Nephron progenitor cell (in vitro differentiated cells): ENCODE results near the gene ZDHHC13.

Experiments
- DNase-seq: peaks from one replicate; pipeline ENCODE4 v3.0.0; 2021
- H3K27ac Mint-ChIP-seq: 2 replicates; pipeline ENCODE4 v1.8.0; 2021; ENCODE audit warnings: mild to moderate bottlenecking, moderate library complexity, mixed read lengths
- H3K27me3 Mint-ChIP-seq: 2 replicates; pipeline ENCODE4 v1.8.0; 2021; ENCODE audit warnings: mild to moderate bottlenecking, low read depth, mixed read lengths; ENCODE audit not compliant: poor library complexity
- H3K36me3 Mint-ChIP-seq: 2 replicates; pipeline ENCODE4 v1.8.0; 2021; ENCODE audit warnings: low read depth, mixed read lengths
- H3K4me1 Mint-ChIP-seq: 2 replicates; pipeline ENCODE4 v1.8.0; 2021; ENCODE audit warnings: mixed read lengths
- H3K4me3 Mint-ChIP-seq: 2 replicates; pipeline ENCODE4 v1.8.0; 2021; ENCODE audit warnings: mild to moderate bottlenecking, moderate library complexity, mixed read lengths
- H3K9me3 Mint-ChIP-seq: 2 replicates; pipeline ENCODE4 v1.8.0; 2021; ENCODE audit warnings: mild to moderate bottlenecking, moderate library complexity, mixed read lengths
- TF ChIP-seq, protein P1 (sequence below): fragments of 200-600 bp; sonication (generic); IDR thresholded peaks from 2 replicates; pipeline ENCODE4 v1.5.0; 2021; ENCODE audit warnings: antibody characterized with exemption

ZDHHC13 gene

DNA sequence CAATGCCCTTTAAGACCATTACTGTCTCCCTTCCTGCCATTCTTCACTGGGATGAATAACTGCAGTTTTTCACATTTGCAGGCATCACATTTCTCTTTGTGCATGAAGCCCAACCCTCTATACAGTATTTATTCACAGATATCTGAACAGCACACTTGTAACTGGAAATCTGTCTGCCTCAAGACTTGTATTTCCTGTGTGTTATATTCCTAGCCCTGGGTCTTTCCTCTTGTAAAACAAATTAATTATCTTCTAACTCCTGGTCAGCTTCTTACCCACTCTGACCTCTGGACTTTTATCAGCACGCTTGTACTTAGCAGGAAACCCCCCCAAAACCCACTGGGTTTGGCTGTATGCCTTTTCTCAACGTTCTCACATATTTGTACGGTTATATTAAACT, 82.8 kb downstream of the ZDHHC13 start:
- Mint-ChIP-seq H3K36me3 (no peaks in the 10 kb centered on the region), H3K4me3 (no peak overlapping the region), H3K27ac (no peak overlapping the region), H3K9me3 (peaks cover 12% of the 10 kb centered on the region), H3K27me3 (peaks cover 3% of the 10 kb centered on the region), H3K4me1 (peaks cover 24% of the 10 kb centered on the region)
- no peak for DNase-seq
- TF ChIP-seq, protein P1, sequence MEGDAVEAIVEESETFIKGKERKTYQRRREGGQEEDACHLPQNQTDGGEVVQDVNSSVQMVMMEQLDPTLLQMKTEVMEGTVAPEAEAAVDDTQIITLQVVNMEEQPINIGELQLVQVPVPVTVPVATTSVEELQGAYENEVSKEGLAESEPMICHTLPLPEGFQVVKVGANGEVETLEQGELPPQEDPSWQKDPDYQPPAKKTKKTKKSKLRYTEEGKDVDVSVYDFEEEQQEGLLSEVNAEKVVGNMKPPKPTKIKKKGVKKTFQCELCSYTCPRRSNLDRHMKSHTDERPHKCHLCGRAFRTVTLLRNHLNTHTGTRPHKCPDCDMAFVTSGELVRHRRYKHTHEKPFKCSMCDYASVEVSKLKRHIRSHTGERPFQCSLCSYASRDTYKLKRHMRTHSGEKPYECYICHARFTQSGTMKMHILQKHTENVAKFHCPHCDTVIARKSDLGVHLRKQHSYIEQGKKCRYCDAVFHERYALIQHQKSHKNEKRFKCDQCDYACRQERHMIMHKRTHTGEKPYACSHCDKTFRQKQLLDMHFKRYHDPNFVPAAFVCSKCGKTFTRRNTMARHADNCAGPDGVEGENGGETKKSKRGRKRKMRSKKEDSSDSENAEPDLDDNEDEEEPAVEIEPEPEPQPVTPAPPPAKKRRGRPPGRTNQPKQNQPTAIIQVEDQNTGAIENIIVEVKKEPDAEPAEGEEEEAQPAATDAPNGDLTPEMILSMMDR, result no peak

DNA sequence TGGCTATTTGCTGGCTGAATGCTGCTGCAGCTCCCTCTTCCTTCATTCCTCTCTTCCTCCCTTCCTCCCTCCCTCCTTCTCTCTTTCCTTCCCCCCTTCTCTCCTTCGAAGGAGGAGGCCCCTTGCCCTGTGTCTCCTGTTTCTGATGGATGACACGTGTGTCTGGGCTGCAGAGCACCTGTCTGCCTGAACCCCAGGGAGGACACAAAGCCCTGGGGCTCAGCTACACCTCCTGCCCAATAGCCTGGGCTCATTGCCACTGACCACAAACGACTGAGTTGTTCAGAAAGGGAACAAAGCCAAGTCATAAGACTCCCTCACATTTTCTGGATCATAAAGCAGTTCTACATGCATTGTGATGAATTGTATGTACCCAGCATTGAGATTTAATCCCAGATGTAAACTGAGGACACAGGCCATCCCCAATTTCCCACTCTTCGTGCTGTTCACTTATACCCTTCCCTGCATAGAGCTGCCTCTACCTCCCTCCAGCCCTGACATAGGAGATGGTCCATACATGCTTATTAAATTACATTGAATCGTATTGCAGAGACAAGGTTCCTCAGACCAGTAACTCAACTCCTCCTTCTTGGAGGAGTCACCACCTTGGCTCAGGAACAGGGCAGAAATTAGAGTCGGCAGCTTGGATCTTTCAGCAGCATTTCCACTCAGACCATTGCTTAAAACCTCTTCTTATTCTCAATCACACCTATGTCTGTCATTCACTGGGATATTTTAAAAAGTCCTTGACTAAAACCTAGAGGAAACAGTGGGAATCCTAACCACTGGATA, 83.6 kb downstream of the ZDHHC13 start:
- Mint-ChIP-seq H3K27ac (no peak overlapping the region), H3K27me3 (peaks cover 3% of the 10 kb centered on the region), H3K9me3 (peaks cover 12% of the 10 kb centered on the region), H3K36me3 (no peaks in the 10 kb centered on the region), H3K4me1 (peaks cover 20% of the 10 kb centered on the region), H3K4me3 (no peak overlapping the region)
- DNase-seq, result no peak
- TF ChIP-seq, protein P1, result no peak

DNA sequence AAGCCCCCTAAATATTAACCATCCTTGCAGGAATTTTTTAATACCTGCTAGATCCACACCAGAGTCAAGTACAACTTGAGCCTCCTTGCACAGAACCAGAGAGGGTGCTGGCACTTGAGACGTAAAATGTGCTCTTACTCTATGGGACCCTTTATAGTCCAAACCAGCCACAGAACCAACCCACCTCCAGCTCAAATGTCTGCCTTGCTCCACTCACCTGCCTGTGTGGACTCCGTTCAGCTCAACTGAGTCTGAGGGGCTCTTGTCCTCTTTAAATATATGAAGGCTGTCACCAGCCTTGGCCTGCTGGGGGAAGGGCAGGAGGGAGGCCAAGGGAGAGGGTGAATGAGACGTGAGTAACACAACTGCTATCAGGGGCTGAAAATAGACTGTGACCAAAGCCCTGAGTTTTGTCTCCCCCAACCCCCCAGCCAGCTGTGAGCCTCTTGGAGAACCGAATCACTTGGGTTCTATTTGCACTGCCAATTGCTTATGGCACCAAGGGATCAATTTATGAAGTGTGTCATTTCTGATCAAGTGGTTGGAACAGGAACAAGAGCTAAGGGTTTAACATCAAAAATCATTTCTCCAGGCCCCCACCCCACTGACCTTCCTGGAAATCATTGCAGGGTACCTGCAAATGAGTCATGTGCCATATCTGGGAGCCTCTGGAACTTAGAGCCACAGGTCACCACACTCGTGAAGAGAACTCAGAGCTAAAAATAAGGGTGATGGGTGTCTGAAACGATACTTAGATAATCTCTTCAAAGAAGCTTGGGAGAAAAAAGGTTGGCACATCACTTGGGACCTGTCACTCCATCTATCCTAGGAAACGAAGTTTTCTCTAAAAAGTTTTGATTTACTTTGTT, 85.0 kb downstream of the ZDHHC13 start, which contains the start of gene CSRP3:
Gene CSRP3, minus strand, starts transcription at position 247 of the 869 bp plus-strand sequence. CDS start 9,535 bp downstream, outside the sequence.
- Mint-ChIP-seq H3K4me3 (no peak within 1 kb of the TSS), H3K9me3 (peaks cover 12% of the 10 kb centered on the region), H3K4me1 (peaks cover 25% of the 10 kb centered on the region), H3K36me3 (no peaks in the 10 kb centered on the region), H3K27me3 (peaks cover 3% of the 10 kb centered on the region), H3K27ac (no peak within 1 kb of the TSS)
- DNase-seq, result no peak
- TF ChIP-seq, protein P1, result no peak

DNA sequence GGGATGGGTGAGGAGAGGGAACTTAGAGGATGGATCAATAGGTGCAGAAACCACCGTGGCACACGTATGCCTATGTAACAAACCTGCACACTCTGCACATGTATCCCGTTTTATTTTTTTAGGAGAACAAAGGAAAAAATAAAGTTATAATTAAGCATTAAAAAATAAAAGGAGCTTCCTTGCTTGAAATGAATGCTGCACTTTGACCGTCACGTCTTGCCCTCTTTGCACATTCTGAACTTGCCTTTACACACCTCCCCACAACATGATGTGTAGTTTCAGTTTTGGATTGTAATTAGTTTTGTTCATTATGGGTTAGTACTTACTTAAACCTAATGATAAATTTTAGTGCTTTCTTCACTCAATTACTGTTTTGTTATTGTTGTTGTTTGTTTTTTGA, 87.9 kb downstream of the ZDHHC13 start:
- Mint-ChIP-seq H3K4me3 (no peak overlapping the region), H3K36me3 (no peaks in the 10 kb centered on the region), H3K4me1 (peaks cover 49% of the 10 kb centered on the region), H3K9me3 (peaks cover 12% of the 10 kb centered on the region), H3K27me3 (no peaks in the 10 kb centered on the region), H3K27ac (no peak overlapping the region)
- TF ChIP-seq, protein P1, result no peak
- DNase-seq, result no peak

DNA sequence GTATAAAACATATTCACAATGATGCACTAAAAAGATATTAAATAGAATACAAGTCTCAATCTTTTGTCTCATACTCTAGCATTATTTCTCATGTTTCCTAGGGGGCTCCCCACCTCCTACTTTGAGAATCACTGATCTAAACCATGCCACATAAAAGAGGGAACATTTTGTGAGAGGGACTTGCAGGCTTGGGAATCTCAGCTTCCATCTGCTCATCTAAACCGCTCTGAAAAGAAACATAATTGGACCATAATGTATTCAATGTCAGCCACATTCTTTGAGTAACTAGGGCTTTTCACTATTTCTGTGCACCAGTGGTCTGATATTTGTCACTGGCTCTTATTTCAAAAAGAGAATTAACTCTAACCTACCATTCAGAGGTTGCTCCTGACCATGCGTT, 91.2 kb downstream of the ZDHHC13 start:
- Mint-ChIP-seq H3K9me3 (peaks cover 4% of the 10 kb centered on the region), H3K27ac (no peak overlapping the region), H3K4me1 (peaks cover 34% of the 10 kb centered on the region), H3K36me3 (no peaks in the 10 kb centered on the region), H3K27me3 (no peaks in the 10 kb centered on the region), H3K4me3 (no peak overlapping the region)
- TF ChIP-seq, protein P1, result no peak
- no peak for DNase-seq
